DOHH2 (cell line): ENCODE measurements around the gene ZNF764.
"Not testable (repeated sequence)": the region's sequence is repeated elsewhere in the genome, so short reads cannot be mapped to it uniquely, and the experiment has no call there.

ENCODE experiments used
- EZH2phosphoT487 ChIP-seq: fragments of 200-600 bp; sonication (generic); IDR thresholded peaks from 2 replicates; pipeline ENCODE4 v1.6.1; 2017; ENCODE audit warnings: borderline replicate concordance, mild to moderate bottlenecking, antibody characterized with exemption, low read length, moderate library complexity, mixed read lengths
- TF ChIP-seq, protein P1 (sequence below): fragments of 200-600 bp; sonication (generic); IDR thresholded peaks from one replicate; pipeline ENCODE4 v1.5.1; 2014; ENCODE audit warnings: antibody characterized with exemption, mild to moderate bottlenecking, low read depth, low read length; ENCODE audit not compliant: poor library complexity, severe bottlenecking

DNA sequence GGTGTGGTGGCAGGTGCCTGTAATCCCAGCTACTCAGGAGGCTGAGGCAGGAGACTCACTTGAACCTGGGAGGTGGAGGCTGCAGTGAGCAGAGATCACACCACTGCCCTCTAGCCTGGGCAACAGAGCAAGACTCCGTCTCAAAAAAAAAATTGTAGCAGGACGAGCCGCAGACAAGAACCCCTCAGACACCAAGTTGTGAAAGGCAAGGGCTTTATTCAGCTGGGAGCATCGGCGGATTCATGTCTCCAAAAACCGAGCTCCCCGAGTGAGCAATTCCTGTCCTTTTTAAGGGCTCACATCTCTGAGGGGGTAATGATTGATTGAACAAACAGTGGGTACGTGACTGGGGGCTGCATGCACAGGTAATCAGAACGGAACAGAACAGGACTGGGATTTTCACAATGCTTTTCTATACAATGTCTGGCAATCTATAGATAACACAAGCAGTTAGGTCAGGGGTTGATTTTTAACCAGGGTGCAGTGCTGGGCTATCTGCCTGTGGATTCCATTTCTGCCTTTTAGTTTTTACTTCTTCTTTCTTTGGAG, 17.2 kb downstream of the ZNF764 start:
- TF ChIP-seq, protein P1, sequence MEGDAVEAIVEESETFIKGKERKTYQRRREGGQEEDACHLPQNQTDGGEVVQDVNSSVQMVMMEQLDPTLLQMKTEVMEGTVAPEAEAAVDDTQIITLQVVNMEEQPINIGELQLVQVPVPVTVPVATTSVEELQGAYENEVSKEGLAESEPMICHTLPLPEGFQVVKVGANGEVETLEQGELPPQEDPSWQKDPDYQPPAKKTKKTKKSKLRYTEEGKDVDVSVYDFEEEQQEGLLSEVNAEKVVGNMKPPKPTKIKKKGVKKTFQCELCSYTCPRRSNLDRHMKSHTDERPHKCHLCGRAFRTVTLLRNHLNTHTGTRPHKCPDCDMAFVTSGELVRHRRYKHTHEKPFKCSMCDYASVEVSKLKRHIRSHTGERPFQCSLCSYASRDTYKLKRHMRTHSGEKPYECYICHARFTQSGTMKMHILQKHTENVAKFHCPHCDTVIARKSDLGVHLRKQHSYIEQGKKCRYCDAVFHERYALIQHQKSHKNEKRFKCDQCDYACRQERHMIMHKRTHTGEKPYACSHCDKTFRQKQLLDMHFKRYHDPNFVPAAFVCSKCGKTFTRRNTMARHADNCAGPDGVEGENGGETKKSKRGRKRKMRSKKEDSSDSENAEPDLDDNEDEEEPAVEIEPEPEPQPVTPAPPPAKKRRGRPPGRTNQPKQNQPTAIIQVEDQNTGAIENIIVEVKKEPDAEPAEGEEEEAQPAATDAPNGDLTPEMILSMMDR: not testable (repeated sequence)
- TF ChIP-seq EZH2phosphoT487: not testable (repeated sequence)
